Measurements from ENCODE around the gene GTF3C4. TPM values are rescaled to one million over a fixed set of nuclear protein-coding genes. Genes with fewer than 3 reads are reported as not detected.
A peak's percentile ranks its signal among the peaks of the same experiment; 100 is the strongest.

Gene GTF3C4
- total RNA-seq, 2 donors from 2014 or later, result 16.0 to 17.3 TPM

DNA sequence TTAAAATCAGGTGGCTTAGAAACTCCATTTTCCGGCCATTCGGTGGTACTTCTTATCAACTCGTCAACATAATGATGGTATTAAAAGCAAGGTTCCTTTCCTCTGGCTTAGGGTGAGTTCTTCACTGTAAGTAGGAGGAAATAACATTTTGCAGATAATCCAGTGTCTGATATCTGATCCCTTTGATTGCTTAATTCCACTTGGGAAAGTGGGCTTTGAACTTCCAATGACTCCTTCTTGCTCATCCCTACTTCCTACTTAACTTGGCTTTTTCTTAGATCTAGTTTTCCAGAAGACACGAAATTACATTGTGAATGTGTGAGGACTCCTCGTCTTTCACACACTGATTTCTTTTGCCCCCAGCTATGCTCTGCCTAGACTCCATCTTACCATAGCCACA lies 32.0 kb upstream of the GTF3C4 start:
- 83% methylated on average over 5 of the region's 5 CpGs for WGBS
- intact Hi-C loops (cut with DNase I), result no loop called here
- Histone ChIP-seq H3K27ac (peak overlapping the region; percentile 80), H3K4me1 (replicated peaks) (peaks cover 8% of the 10 kb centered on the region), H3K27me3 (replicated peaks; ENCODE audit: insufficient read depth) (no peaks in the 10 kb centered on the region), H3K9me3 (no peaks in the 10 kb centered on the region), H3K36me3 (no peaks in the 10 kb centered on the region), H3K4me3 (no peak overlapping the region)
- no peak for TF ChIP-seq POLR2AphosphoS5 (IDR thresholded peaks at IDR 0.05)
- no peak for TF ChIP-seq POLR2A (IDR thresholded peaks at IDR 0.05)
- no peak for DNase-seq (ENCODE audit: low spot score)

DNA sequence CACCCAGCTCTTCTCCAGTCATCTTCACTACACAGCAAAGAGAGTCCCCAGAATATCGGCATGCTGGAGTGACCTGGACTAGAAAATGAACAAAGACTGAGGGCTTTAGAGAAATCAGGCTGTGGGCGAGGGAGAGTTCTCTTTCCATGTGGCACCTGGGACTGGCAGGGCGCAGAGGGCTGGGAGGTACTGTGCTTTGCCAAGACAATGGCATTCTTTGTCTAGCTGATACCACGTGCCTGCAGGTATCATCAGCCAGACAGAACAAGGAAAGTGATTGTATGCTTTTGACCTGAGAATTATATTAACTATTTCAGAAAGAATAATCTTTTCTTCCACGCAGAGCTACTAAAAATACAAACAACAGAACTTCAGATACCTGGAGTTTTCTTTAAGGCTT lies 30.9 kb upstream of the GTF3C4 start:
- WGBS, result 46% methylated on average over 5 of the region's 5 CpGs
- TF ChIP-seq, protein P1, sequence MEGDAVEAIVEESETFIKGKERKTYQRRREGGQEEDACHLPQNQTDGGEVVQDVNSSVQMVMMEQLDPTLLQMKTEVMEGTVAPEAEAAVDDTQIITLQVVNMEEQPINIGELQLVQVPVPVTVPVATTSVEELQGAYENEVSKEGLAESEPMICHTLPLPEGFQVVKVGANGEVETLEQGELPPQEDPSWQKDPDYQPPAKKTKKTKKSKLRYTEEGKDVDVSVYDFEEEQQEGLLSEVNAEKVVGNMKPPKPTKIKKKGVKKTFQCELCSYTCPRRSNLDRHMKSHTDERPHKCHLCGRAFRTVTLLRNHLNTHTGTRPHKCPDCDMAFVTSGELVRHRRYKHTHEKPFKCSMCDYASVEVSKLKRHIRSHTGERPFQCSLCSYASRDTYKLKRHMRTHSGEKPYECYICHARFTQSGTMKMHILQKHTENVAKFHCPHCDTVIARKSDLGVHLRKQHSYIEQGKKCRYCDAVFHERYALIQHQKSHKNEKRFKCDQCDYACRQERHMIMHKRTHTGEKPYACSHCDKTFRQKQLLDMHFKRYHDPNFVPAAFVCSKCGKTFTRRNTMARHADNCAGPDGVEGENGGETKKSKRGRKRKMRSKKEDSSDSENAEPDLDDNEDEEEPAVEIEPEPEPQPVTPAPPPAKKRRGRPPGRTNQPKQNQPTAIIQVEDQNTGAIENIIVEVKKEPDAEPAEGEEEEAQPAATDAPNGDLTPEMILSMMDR (IDR thresholded peaks at IDR 0.05), result no peak
- TF ChIP-seq POLR2A (IDR thresholded peaks at IDR 0.05), result no peak
- TF ChIP-seq POLR2AphosphoS5 (IDR thresholded peaks at IDR 0.05), result peak; percentile 82
- Histone ChIP-seq H3K27me3 (replicated peaks; ENCODE audit: insufficient read depth) (no peaks in the 10 kb centered on the region), H3K36me3 (peaks cover 0 to 1% of the 10 kb centered on the region in 2 donors), H3K27ac (peak overlapping the region; percentile 48 to 80), H3K4me3 (no peak overlapping the region), H3K4me1 (replicated peaks) (peaks cover 8% of the 10 kb centered on the region), H3K9me3 (no peaks in the 10 kb centered on the region)
- peak; percentile 80 for DNase-seq (ENCODE audit: low spot score)
- intact Hi-C loops (cut with DNase I), result no loop called here

DNA sequence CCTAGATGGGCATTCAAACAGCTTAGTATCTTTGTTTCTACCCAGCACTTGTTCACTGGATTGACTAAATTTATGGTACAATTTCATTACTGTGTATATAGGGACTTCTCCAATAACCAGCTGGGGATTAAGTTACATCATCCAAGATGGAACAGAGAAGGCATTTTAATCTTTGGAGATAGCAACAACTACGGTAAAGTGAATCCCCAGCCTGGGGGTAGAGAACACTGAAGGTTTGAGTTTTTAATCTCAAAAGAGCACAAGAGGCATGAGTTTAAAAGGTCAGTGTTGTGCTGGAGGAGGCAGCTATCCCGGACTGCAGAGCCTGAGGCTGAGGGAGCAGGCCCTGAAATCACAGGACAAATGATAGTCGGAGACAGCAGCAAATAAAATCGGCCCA lies 29.0 kb upstream of the GTF3C4 start:
- H3K4me1 ChIP-seq (replicated peaks), result peaks cover 8% of the 10 kb centered on the region
- TF ChIP-seq POLR2AphosphoS5 (IDR thresholded peaks at IDR 0.05) (no peak), POLR2A (IDR thresholded peaks at IDR 0.05) (no peak)
- TF ChIP-seq, protein P1 (IDR thresholded peaks at IDR 0.05), result no peak
- WGBS, result 66% methylated on average over 4 of the region's 4 CpGs
- H3K36me3 ChIP-seq, result peaks cover 3 to 16% of the 10 kb centered on the region in 2 donors
- no peak overlapping the region for H3K27ac ChIP-seq
- no peak for DNase-seq (ENCODE audit: low spot score)
- no peaks in the 10 kb centered on the region for H3K9me3 ChIP-seq
- no peak overlapping the region for H3K4me3 ChIP-seq
- no peaks in the 10 kb centered on the region for H3K27me3 ChIP-seq (replicated peaks; ENCODE audit: insufficient read depth)
- intact Hi-C loops (cut with DNase I), result no loop called here

DNA sequence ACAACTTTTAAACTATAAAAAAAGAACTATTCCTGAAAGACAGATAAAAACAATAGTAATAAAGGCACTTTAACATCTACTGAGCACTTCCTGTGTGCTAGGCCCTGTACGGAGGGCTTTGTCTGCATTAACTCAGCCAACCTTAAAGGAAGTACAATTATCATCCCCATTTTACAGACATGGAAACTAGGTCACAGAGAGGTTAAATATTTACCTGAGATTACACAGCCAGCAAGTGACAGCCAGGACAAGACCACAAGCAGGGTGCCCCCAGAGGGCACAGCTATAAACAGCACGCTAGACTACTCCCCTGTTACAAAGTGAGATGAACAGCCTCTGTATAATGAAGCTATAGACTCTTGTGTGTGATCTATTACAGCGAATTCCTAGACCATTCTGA lies 26.0 kb upstream of the GTF3C4 start:
- intact Hi-C loops (cut with DNase I), result no loop called here
- Histone ChIP-seq H3K9me3 (no peaks in the 10 kb centered on the region), H3K4me1 (replicated peaks) (no peaks in the 10 kb centered on the region), H3K27ac (no peak overlapping the region), H3K4me3 (no peak overlapping the region), H3K27me3 (replicated peaks; ENCODE audit: insufficient read depth) (no peaks in the 10 kb centered on the region), H3K36me3 (peaks cover 3 to 21% of the 10 kb centered on the region in 2 donors)
- 85% methylated on average over 3 of the region's 3 CpGs for WGBS
- TF ChIP-seq POLR2A (IDR thresholded peaks at IDR 0.05), result no peak
- TF ChIP-seq, protein P1 (IDR thresholded peaks at IDR 0.05), result no peak
- no peak for TF ChIP-seq POLR2AphosphoS5 (IDR thresholded peaks at IDR 0.05)
- DNase-seq (ENCODE audit: low spot score), result no peak

DNA sequence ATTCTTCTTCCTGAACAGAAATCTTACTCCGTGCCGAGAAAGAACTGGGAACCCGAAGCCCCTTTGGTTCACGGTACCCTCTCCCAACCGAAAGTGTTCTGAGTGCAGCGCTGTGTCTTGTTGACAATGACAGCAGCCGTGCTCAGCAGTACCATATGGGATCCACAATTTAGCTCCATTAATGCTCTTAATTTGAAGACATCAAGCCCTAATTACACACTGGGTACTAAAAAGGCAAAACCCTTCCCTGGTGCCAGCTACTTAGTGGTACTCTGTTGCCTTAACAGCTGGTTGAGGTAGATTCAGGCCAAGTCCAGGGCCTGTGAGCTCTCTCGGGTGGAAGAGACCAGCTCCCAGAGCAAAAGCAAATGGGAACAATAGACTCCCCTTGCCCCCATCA lies 25.0 kb upstream of the GTF3C4 start:
- TF ChIP-seq, protein P1 (IDR thresholded peaks at IDR 0.05), result no peak
- TF ChIP-seq POLR2A (IDR thresholded peaks at IDR 0.05) (no peak), POLR2AphosphoS5 (IDR thresholded peaks at IDR 0.05) (no peak)
- DNase-seq (ENCODE audit: low spot score), result no peak
- Histone ChIP-seq H3K27ac (no peak overlapping the region), H3K9me3 (no peaks in the 10 kb centered on the region), H3K27me3 (replicated peaks; ENCODE audit: insufficient read depth) (no peaks in the 10 kb centered on the region), H3K36me3 (peaks cover 3 to 21% of the 10 kb centered on the region in 2 donors), H3K4me3 (no peak overlapping the region), H3K4me1 (replicated peaks) (no peaks in the 10 kb centered on the region)
- 96% methylated on average over 8 of the region's 8 CpGs for WGBS
- intact Hi-C loops (cut with DNase I), result no loop called here
